Immature natural killer cell (primary cell): ENCODE results near the gene WBP2NL. TPM values are rescaled to one million over a fixed set of nuclear protein-coding genes. Genes with fewer than 3 reads are reported as not detected.
A peak's percentile ranks its signal among the peaks of the same experiment; 100 is the strongest.

Experiments used
- DNase-seq, 3 donors: peaks; one replicate each; pipeline ENCODE4 v3.0.0; 2022; ENCODE audit warnings: mixed read lengths in 1 of 3
- H3K27ac Mint-ChIP-seq, 6 donors: one replicate each; pipeline ENCODE4 v1.8.0; 2020; ENCODE audit warnings: mixed read lengths in 6 of 6, mild to moderate bottlenecking in 5 of 6, inconsistent platforms in 4 of 6, moderate library complexity in 3 of 6
- H3K27me3 Mint-ChIP-seq, 3 donors: one replicate each; pipeline ENCODE4 v1.8.0; 2020 to 2021; ENCODE audit warnings: low read depth in 3 of 3, mild to moderate bottlenecking in 3 of 3, mixed read lengths in 3 of 3, moderate library complexity in 3 of 3, inconsistent platforms in 1 of 3
- H3K36me3 Mint-ChIP-seq, 3 donors: one replicate each; pipeline ENCODE4 v1.8.0; 2020; ENCODE audit warnings: mixed read lengths in 3 of 3, inconsistent platforms in 2 of 3, mild to moderate bottlenecking in 2 of 3
- H3K4me1 Mint-ChIP-seq, 2 donors: one replicate each; pipeline ENCODE4 v1.8.0; 2020; ENCODE audit warnings: inconsistent platforms in 2 of 2, mild to moderate bottlenecking in 2 of 2, mixed read lengths in 2 of 2, moderate library complexity in 1 of 2
- H3K4me3 Mint-ChIP-seq, 5 donors: one replicate each; pipeline ENCODE4 v1.8.0; 2020; ENCODE audit warnings: mild to moderate bottlenecking in 5 of 5, mixed read lengths in 5 of 5, inconsistent platforms in 3 of 5, moderate library complexity in 3 of 5
- H3K9me3 Mint-ChIP-seq, 6 donors: one replicate each; pipeline ENCODE4 v1.8.0; 2020; ENCODE audit warnings: mild to moderate bottlenecking in 6 of 6, mixed read lengths in 6 of 6, inconsistent platforms in 4 of 6, moderate library complexity in 3 of 6
- polyA plus RNA-seq, 3 donors: library from polyadenylated mRNA; unstranded; fragments of 300-500 nt; fragmentation: Illumina TruSeq; gene quantifications; one replicate each; pipeline ENCODE4 v1.2.3, GENCODE V29; 2021

The WBP2NL gene
- polyA plus RNA-seq, 3 donors from 2014 or later: 0.16 to 0.62 TPM; not detected in 1

DNA sequence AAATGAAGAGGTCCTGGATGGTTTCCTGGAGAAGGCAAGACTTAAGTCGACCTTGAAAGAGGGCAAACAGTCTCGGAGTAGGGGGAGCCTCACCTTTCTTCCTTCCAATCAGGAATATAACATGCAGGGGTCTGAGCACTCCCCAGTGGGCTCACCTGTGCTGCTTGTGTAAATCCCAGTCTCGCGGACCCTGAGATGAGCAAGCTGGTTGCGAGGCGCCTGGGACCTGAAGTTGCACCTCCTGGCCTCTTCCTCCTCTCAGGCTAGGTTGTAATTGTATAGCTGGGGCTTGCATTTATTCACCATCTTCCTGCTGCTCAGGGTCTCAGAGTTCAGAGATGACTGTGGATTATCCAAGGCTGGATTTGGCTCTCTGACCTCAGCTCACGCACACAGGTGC lies 7.5 kb upstream of the WBP2NL start:
- no peak overlapping the region for H3K4me3 Mint-ChIP-seq
- no peaks in the 10 kb centered on the region for H3K4me1 Mint-ChIP-seq
- DNase-seq: no peak
- H3K9me3 Mint-ChIP-seq: no peaks in the 10 kb centered on the region
- no peak overlapping the region for H3K27ac Mint-ChIP-seq
- peaks cover 2 to 9% (median 6%) of the 10 kb centered on the region in 3 donors for H3K27me3 Mint-ChIP-seq
- no peaks in the 10 kb centered on the region for H3K36me3 Mint-ChIP-seq

DNA sequence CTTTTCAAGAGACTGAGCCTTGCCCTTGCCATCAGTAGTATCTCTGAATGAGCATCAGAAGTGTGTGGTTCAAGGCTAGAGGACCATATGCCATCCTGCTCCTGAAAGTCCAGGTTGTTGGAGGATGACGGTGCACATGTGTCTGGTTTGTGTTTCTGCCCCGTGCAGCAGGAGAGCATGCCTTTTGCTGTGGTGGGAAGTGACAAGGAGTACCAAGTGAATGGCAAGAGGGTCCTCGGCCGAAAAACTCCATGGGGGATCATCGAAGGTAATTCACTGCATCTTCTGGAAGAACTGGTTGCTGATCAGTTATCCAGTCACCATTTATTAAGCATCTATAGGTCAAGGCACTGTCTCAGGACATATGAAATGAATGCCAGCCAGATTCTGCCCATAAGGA lies 6.1 kb upstream of the WBP2NL start:
- no peak overlapping the region for H3K4me3 Mint-ChIP-seq
- DNase-seq: no peak
- no peaks in the 10 kb centered on the region for H3K9me3 Mint-ChIP-seq
- peaks cover 1 to 3% of the 10 kb centered on the region in 2 donors for H3K4me1 Mint-ChIP-seq
- H3K27ac Mint-ChIP-seq: no peak overlapping the region
- H3K36me3 Mint-ChIP-seq: no peaks in the 10 kb centered on the region
- peaks cover 2 to 10% (median 9%) of the 10 kb centered on the region in 3 donors for H3K27me3 Mint-ChIP-seq

DNA sequence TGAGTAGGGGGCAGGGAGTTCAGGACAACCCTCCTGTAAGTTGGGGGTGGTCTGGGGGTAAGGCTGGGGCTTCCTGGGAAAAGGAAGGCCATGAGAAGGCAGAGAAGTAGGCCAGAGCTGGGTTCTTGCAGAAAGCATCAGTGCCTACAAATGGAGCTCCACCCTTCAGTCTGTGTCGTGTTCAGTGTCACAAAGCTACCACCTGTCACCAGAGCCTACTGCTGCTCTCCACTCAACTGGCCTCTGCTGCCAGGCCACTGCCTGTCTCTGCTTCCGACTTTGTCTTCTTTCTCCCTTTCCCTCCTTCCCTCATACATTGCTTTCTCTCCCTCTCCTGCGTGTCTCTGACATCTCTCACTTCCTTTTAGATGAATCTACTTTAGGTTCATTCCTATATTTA lies 3.4 kb upstream of the WBP2NL start:
- Mint-ChIP-seq H3K27me3 (peaks cover 3 to 11% (median 4%) of the 10 kb centered on the region in 3 donors), H3K9me3 (peaks cover 0 to 3% (median 0%) of the 10 kb centered on the region in 6 donors), H3K36me3 (no peaks in the 10 kb centered on the region), H3K27ac (no peak overlapping the region), H3K4me3 (no peak overlapping the region), H3K4me1 (peaks cover 22 to 29% of the 10 kb centered on the region in 2 donors)
- DNase-seq: no peak

DNA sequence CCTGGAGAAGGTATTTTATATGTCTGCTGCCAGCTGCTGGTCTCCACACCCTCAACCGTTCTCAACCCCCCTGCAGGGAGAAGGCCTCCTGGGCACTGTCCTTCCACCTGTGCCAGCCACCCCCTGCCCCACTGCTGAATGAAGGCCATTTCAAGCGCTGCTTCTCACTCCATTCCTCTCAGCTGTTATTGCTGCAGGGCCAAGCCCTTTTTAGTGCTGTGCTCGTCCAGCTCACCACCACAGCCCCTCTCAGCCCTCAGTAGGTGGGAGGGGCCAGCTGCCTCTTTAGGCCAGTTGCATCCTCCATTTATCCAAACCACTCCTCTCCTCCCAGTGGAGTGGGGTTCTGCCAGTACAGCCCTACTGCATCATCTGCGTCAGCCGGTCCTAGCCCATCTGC lies 1.8 kb upstream of the WBP2NL start:
- Mint-ChIP-seq H3K4me1 (peaks cover 22 to 31% of the 10 kb centered on the region in 2 donors), H3K9me3 (peaks cover 0 to 3% (median 0%) of the 10 kb centered on the region in 6 donors), H3K4me3 (peak overlapping the region in 1 of 5 donors; percentile 30), H3K27ac (no peak overlapping the region), H3K27me3 (peaks cover 3 to 8% (median 5%) of the 10 kb centered on the region in 3 donors), H3K36me3 (peaks cover 0 to 5% (median 3%) of the 10 kb centered on the region in 3 donors)
- DNase-seq: no peak

DNA sequence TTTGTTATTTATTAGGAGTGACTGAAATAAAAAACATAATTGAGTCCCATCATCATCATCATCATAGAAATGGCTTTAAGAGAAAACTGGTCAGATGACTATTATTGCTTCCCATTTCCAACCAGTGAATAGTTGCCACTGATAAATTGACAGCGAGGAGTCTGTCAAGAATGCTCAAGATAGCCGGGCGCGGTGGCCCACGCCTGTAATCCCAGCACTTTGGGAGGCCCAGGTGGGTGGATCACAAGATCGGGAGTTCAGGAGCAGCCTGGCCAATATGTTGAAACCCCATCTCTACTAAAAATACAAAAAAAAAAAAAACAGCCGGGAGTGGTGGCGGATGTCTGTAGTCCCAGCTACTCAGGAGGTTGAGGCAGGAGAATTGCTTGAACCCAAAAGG lies 1.9 kb downstream of the WBP2NL start:
- peak overlapping the region in 4 of 5 donors; percentile 58 to 77 (median 66) for H3K4me3 Mint-ChIP-seq
- DNase-seq: no peak
- H3K36me3 Mint-ChIP-seq: peaks cover 0 to 7% (median 3%) of the 10 kb centered on the region in 3 donors
- peaks cover 22 to 31% of the 10 kb centered on the region in 2 donors for H3K4me1 Mint-ChIP-seq
- H3K9me3 Mint-ChIP-seq: peaks cover 0 to 3% (median 0%) of the 10 kb centered on the region in 6 donors
- peak overlapping the region in 2 of 6 donors; percentile 16 to 18 for H3K27ac Mint-ChIP-seq
- H3K27me3 Mint-ChIP-seq: peaks cover 2 to 8% (median 3%) of the 10 kb centered on the region in 3 donors

DNA sequence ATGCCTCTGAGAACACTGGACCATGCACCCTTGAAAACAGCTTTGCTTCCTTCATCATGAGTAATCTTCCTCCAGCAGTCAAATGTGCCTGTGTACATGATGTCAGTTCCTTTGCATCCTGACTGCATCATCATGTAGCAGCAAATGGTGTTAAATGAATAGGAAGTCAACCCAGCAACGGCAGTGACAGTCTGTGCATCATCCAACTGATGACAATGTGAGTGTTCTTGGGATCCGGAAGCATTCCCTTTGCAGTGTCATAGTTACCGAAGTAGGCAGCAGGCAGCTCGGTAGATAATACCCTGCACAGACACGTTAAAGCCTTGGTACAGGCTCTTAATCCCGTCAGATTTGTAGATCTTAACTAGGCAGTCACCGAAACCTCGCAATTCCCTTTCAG lies 2.5 kb downstream of the WBP2NL start:
- Mint-ChIP-seq H3K4me3 (peak overlapping the region in 1 of 5 donors; percentile 35), H3K27ac (no peak overlapping the region), H3K9me3 (peaks cover 0 to 3% (median 0%) of the 10 kb centered on the region in 6 donors)

DNA sequence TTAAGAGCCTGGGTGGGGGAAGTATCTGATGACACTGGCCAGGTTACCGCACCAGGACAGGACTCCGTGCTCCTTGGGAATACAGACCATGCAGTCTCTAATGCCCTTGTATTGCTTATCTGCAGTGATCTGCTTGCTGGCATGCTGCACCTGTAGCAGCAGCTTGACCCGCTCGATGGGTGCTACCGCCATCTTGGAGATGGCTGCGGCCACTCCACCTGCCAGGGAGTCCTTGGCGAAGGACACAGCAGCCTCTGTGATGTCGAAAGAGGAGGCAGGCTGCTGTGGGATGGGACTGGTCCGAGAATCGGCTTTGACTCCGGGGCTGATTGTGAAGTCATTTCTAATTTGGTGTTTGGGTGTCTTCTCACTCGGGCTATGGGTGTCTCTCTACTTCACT lies 3.1 kb downstream of the WBP2NL start:
- H3K27me3 Mint-ChIP-seq: peaks cover 2 to 8% (median 3%) of the 10 kb centered on the region in 3 donors
- no peak overlapping the region for H3K27ac Mint-ChIP-seq
- H3K4me3 Mint-ChIP-seq: no peak overlapping the region
- H3K36me3 Mint-ChIP-seq: peaks cover 0 to 7% (median 3%) of the 10 kb centered on the region in 3 donors
- DNase-seq: no peak
- peaks cover 0 to 3% (median 0%) of the 10 kb centered on the region in 6 donors for H3K9me3 Mint-ChIP-seq
- peaks cover 22 to 31% of the 10 kb centered on the region in 2 donors for H3K4me1 Mint-ChIP-seq

More for the DNA sequence above, 2.5 kb downstream of the WBP2NL start:
- no peak for DNase-seq
- Mint-ChIP-seq H3K36me3 (peaks cover 0 to 7% (median 3%) of the 10 kb centered on the region in 3 donors), H3K4me1 (peaks cover 22 to 31% of the 10 kb centered on the region in 2 donors), H3K27me3 (peaks cover 2 to 8% (median 3%) of the 10 kb centered on the region in 3 donors)

DNA sequence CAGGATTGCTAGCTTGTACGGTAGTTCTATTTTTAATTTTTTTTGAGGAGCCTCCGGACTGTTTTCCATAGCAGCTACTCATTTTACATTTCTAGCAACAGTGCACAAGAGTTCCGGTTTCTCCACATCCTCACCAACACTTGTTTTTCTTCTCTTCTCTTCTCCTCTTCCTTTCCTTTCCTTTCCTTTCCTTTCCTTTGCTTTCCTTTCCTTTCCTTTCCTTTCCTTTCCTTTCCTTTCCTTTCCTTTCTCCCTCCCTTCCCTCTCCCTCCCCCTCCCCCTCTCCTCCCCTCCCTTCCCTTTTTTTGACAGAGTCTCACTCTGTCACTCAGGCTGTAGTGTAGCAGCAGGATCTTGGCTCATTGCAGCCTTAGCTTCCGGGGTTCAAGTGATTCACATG lies 9.3 kb downstream of the WBP2NL start:
- peaks cover 0 to 12% (median 4%) of the 10 kb centered on the region in 3 donors for H3K36me3 Mint-ChIP-seq
- no peak overlapping the region for H3K4me3 Mint-ChIP-seq
- no peak for DNase-seq
- H3K27me3 Mint-ChIP-seq: peaks cover 0 to 7% (median 6%) of the 10 kb centered on the region in 3 donors
- H3K27ac Mint-ChIP-seq: no peak overlapping the region
- no peaks in the 10 kb centered on the region for H3K4me1 Mint-ChIP-seq
- peaks cover 7 to 28% (median 20%) of the 10 kb centered on the region in 6 donors for H3K9me3 Mint-ChIP-seq

DNA sequence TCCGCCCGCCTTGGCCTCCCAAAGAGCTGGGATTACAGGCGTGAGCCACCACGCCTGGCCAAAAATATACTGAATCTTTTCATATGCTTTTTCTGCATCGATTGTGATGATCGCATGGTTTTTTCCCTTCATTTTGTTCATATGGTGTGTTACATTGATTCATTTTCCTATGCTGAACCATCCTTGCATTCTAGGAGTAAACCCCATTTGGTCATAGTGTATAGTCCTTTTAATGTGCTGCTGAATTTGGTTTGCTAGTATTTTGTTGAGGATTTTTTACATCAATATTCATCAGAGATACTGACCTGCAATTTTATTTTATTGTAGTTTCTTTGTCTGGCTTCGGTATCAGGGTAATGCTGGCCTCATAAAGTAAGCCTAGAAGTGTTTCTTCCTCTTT lies 12.2 kb downstream of the WBP2NL start:
- H3K36me3 Mint-ChIP-seq: peaks cover 0 to 12% (median 4%) of the 10 kb centered on the region in 3 donors
- H3K4me1 Mint-ChIP-seq: no peaks in the 10 kb centered on the region
- peaks cover 7 to 28% (median 20%) of the 10 kb centered on the region in 6 donors for H3K9me3 Mint-ChIP-seq
- H3K27ac Mint-ChIP-seq: no peak overlapping the region
- no peak overlapping the region for H3K4me3 Mint-ChIP-seq
- H3K27me3 Mint-ChIP-seq: peaks cover 0 to 9% (median 7%) of the 10 kb centered on the region in 3 donors
- no peak for DNase-seq

DNA sequence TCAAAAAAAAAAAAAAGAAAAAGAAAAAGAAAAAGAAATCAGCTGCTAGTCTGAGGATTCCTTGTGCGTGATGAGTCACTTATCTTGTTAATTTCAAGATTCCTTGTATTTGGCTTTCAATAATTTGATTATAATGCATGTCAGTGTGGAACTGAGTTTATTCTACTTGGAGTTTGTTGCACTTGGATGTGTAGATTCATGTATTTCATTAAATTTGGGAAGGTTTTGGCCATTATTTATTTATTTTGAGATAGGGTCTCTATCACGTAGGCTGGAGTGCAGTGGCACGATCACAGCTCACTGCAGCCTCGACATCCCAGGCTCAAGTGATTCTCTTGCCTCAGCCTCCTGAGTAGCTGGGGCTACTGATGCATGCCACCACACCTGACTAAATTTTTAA lies 14.8 kb downstream of the WBP2NL start:
- Mint-ChIP-seq H3K27me3 (peaks cover 0 to 7% (median 6%) of the 10 kb centered on the region in 3 donors), H3K4me3 (no peak overlapping the region), H3K9me3 (peaks cover 7 to 28% (median 20%) of the 10 kb centered on the region in 6 donors), H3K36me3 (peaks cover 4 to 12% (median 11%) of the 10 kb centered on the region in 3 donors), H3K4me1 (no peaks in the 10 kb centered on the region), H3K27ac (no peak overlapping the region)
- DNase-seq: no peak

DNA sequence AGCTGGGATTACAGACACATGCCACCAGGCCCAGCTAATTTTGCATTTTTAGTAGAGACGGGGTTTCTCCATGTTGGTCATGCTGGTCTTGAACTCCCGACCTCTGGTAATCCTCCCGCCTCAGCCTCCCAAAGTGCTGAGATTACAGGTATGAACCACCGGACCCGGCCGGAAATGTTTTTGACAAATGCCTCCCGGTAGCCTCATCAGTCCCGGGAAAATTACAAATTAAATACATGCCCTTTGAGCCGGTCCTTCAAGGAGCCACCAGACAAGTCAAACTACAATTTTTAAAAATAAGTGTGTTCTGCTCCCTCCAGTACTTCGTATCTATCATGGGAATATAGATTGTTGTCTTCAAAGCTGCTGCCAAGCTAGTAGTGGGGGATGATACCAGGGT lies 17.5 kb downstream of the WBP2NL start:
- Mint-ChIP-seq H3K27me3 (peaks cover 0 to 4% (median 4%) of the 10 kb centered on the region in 3 donors), H3K9me3 (peaks cover 2 to 10% (median 7%) of the 10 kb centered on the region in 6 donors), H3K4me1 (no peaks in the 10 kb centered on the region), H3K27ac (no peak overlapping the region), H3K36me3 (peaks cover 0 to 11% (median 0%) of the 10 kb centered on the region in 3 donors), H3K4me3 (no peak overlapping the region)
- no peak for DNase-seq

DNA sequence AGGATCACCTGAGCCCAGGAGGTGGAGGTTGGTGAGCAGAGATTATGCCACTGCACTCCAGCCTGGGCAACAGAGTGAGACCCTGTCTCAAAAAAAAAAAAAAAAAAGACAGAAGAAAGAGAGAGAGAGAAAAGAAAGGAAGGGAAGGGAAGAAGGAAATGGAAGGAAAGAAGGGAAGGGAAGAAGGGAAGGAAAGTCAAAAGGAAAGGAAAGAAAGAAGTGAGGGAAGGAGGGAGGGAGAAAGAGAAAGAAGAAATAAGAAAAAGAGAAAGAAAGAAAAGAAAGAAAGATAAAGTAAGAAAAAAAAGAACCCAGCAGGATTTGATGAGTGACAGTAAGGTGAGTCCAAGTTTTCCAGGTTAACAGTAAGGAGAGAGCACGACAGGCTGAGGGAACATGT lies 19.6 kb downstream of the WBP2NL start:
- Mint-ChIP-seq H3K36me3 (peaks cover 0 to 11% (median 0%) of the 10 kb centered on the region in 3 donors), H3K4me3 (no peak overlapping the region), H3K27ac (no peak overlapping the region), H3K4me1 (peaks cover 0 to 3% of the 10 kb centered on the region in 2 donors), H3K27me3 (peaks cover 0 to 3% (median 3%) of the 10 kb centered on the region in 3 donors), H3K9me3 (no peaks in the 10 kb centered on the region)
- no peak for DNase-seq

DNA sequence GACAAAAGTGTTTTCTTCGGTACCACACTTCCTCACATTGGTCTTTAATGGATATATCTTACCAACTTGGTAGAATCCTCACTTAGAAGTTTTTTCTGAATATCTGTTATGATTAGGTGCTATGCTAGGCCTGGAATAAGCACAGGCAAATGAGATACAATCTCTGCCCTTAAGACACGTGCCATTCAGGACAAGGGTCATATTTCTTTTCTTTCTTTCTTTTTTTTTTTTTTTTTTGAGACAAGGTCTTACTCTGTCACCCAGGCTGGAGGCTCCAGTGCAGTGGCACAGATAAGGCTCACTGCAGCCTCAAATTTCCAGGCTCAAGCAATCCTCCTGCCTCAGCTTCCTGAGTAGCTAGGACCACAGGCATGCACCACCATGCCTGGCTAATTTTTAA lies 23.0 kb downstream of the WBP2NL start:
- DNase-seq: no peak
- H3K4me1 Mint-ChIP-seq: peaks cover 0 to 3% of the 10 kb centered on the region in 2 donors
- no peak overlapping the region for H3K4me3 Mint-ChIP-seq
- H3K27me3 Mint-ChIP-seq: peaks cover 0 to 4% (median 0%) of the 10 kb centered on the region in 3 donors
- H3K27ac Mint-ChIP-seq: no peak overlapping the region
- H3K36me3 Mint-ChIP-seq: peaks cover 0 to 8% (median 0%) of the 10 kb centered on the region in 3 donors
- H3K9me3 Mint-ChIP-seq: no peaks in the 10 kb centered on the region

DNA sequence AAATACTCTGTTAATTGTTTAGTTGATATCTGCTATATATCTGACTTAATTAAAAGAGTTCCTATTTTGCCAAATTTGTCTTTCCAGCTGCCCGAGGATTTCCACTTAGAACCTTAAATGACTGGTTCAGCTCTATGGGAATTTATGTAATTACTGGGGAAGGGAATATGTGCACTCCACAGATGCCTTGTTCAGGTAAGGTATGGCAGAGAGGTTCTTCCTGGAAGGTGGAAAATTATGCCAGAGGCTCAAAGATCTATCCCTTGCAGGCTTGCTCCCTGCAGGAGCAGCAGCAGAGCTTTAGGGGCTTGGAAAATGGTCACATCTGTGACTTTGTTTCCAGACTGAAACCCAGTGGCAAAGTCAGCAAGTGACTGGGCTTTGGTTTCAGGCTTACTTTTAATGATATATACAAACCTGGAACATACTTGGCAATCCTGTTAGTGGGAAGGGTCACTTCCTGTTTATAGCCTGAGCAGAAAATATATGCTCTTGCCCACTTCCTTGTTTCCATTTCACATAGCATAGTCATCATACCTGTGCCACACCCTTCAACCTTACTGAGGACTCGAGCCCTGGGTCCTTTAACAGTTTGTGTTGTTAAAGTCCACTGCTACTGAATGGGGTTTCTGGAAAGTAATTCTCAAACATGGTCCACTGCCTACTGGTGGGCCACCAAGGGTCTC lies 23.7 kb downstream of the WBP2NL start:
- Mint-ChIP-seq H3K9me3 (no peaks in the 10 kb centered on the region), H3K27ac (no peak overlapping the region), H3K36me3 (peaks cover 0 to 5% (median under 1%) of the 10 kb centered on the region in 3 donors), H3K4me3 (no peak overlapping the region), H3K4me1 (peaks cover 0 to 3% of the 10 kb centered on the region in 2 donors), H3K27me3 (peaks cover 0 to 4% (median 0%) of the 10 kb centered on the region in 3 donors)
- DNase-seq: no peak
